Measurements from ENCODE around the gene CDX1. TPM values are rescaled to one million over a fixed set of nuclear protein-coding genes. Genes with fewer than 3 reads are reported as not detected.
A peak's percentile ranks its signal among the peaks of the same experiment; 100 is the strongest.

CDX1 gene
- total RNA-seq, 2 donors from 2014 or later: 323 to 423 TPM

GRCh38 chr5:150174285-150174684 is 7.7 kb downstream of the CDX1 start:
- intact Hi-C loops (cut with DNase I, micrococcal nuclease): no loop called here
- ATAC-seq (no peak), DNase-seq (no peak)

- intact Hi-C loops (cut with DNase I, micrococcal nuclease): no loop called here
- ATAC-seq: no peak
Measured at GRCh38 chr5:150175076-150175475, 8.5 kb downstream of the CDX1 start.

GRCh38 chr5:150175536-150175935 is 9.0 kb downstream of the CDX1 start:
- DNase-seq (no peak), ATAC-seq (no peak)
- intact Hi-C loops (cut with DNase I, micrococcal nuclease): no loop called here

More at GRCh38 chr5:150175076-150175475, 8.5 kb downstream of the CDX1 start:
- no peak for DNase-seq

- intact Hi-C loops (cut with DNase I, micrococcal nuclease): no loop called here
- DNase-seq (no peak), ATAC-seq (no peak)
Measured at GRCh38 chr5:150176745-150177477, 10.3 kb downstream of the CDX1 start.

GRCh38 chr5:150177721-150178120 is 11.1 kb downstream of the CDX1 start:
- no peak for DNase-seq
- ATAC-seq: no peak
- intact Hi-C loops (cut with DNase I, micrococcal nuclease): no loop called here

- DNase-seq (peak; percentile 71 to 86), ATAC-seq (peak; percentile 65)
Measured at GRCh38 chr5:150178262-150178661, 11.7 kb downstream of the CDX1 start.

GRCh38 chr5:150179019-150179620 is 12.5 kb downstream of the CDX1 start:
- DNase-seq (no peak), ATAC-seq (no peak)
- intact Hi-C loops (cut with DNase I, micrococcal nuclease): no loop called here

More at GRCh38 chr5:150178262-150178661, 11.7 kb downstream of the CDX1 start:
- intact Hi-C loops (cut with DNase I, micrococcal nuclease): no loop called here

- ATAC-seq (peak; percentile 49), DNase-seq (peak; percentile 70 to 82)
- intact Hi-C loops (cut with DNase I, micrococcal nuclease): no loop called here
Measured at GRCh38 chr5:150180241-150181026, 13.9 kb downstream of the CDX1 start.

- DNase-seq (peak; percentile 74 to 82), ATAC-seq (peak; percentile 47)
Measured at GRCh38 chr5:150181027-150181426, 14.4 kb downstream of the CDX1 start.

GRCh38 chr5:150181766-150182545 is 15.4 kb downstream of the CDX1 start:
- DNase-seq (peak in 1 of 2 donors; percentile 17), ATAC-seq (no peak)
- intact Hi-C loops (cut with DNase I, micrococcal nuclease): no loop called here

More at GRCh38 chr5:150181027-150181426, 14.4 kb downstream of the CDX1 start:
- intact Hi-C loops (cut with DNase I, micrococcal nuclease): no loop called here

GRCh38 chr5:150182774-150183173 is 16.2 kb downstream of the CDX1 start:
- no peak for DNase-seq
- no peak for ATAC-seq
- intact Hi-C loops (cut with DNase I, micrococcal nuclease): no loop called here

GRCh38 chr5:150183436-150183835 is 16.9 kb downstream of the CDX1 start:
- no peak for ATAC-seq
- intact Hi-C loops (cut with DNase I, micrococcal nuclease): no loop called here
- DNase-seq: no peak

- DNase-seq: no peak
- intact Hi-C loops (cut with DNase I, micrococcal nuclease): no loop called here
- ATAC-seq: no peak
Measured at GRCh38 chr5:150184006-150184405, 17.4 kb downstream of the CDX1 start.

GRCh38 chr5:150184990-150185912 is 18.7 kb downstream of the CDX1 start:
- DNase-seq: peak; percentile 84 to 93
- intact Hi-C loops (cut with DNase I, micrococcal nuclease): no loop called here
- ATAC-seq: peak; percentile 68

- intact Hi-C loops (cut with DNase I, micrococcal nuclease): no loop called here
- DNase-seq (no peak), ATAC-seq (no peak)
Measured at GRCh38 chr5:150186137-150186536, 19.6 kb downstream of the CDX1 start.

GRCh38 chr5:150186897-150187296 is 20.3 kb downstream of the CDX1 start:
- DNase-seq: no peak
- intact Hi-C loops (cut with DNase I, micrococcal nuclease): no loop called here
- peak; percentile 3 for ATAC-seq

- ATAC-seq (peak; percentile 38), DNase-seq (peak; percentile 54 to 71)
- intact Hi-C loops (cut with DNase I, micrococcal nuclease): no loop called here
Measured at GRCh38 chr5:150188146-150188842, 21.7 kb downstream of the CDX1 start.

Measured in left colon (tissue), 2 donors.